H9 (cell line): ENCODE measurements around the gene GABBR2. TPM values are rescaled to one million over a fixed set of nuclear protein-coding genes. Genes with fewer than 3 reads are reported as not detected.

Source experiments
- DNase-seq: peaks from one replicate; pipeline ENCODE4 v3.0.0-alpha.2; 2017
- H2AFZ ChIP-seq: one replicate; pipeline ENCODE4 v1.6.1; 2013; ENCODE audit warnings: mild to moderate bottlenecking, low read length, control low read depth, moderate library complexity
- H2AK5ac ChIP-seq: 2 replicates; pipeline ENCODE4 v1.6.1; 2013; ENCODE audit warnings: low read length, control low read depth, mixed read lengths; ENCODE audit not compliant: insufficient read length
- H2BK120ac ChIP-seq: one replicate; pipeline ENCODE4 v1.6.1; 2013; ENCODE audit warnings: low read depth, mild to moderate bottlenecking, low read length, control low read depth, inconsistent platforms; ENCODE audit not compliant: poor library complexity, severe bottlenecking
- H2BK12ac ChIP-seq: 2 replicates; pipeline ENCODE4 v1.6.1; 2013; ENCODE audit warnings: low read length, control low read depth, mixed read lengths, low read depth; ENCODE audit not compliant: insufficient read length
- H2BK15ac ChIP-seq: 2 replicates; pipeline ENCODE4 v1.6.1; 2013; ENCODE audit warnings: low read depth, low read length, control low read depth
- H2BK20ac ChIP-seq: one replicate; pipeline ENCODE4 v1.6.1; 2013; ENCODE audit warnings: low read depth, mild to moderate bottlenecking, low read length, control low read depth, inconsistent platforms; ENCODE audit not compliant: poor library complexity, severe bottlenecking
- H2BK5ac ChIP-seq: 2 replicates; pipeline ENCODE4 v1.6.1; 2013; ENCODE audit warnings: low read length, control low read depth, mixed read lengths; ENCODE audit not compliant: insufficient read length
- H3K14ac ChIP-seq: 2 replicates; pipeline ENCODE4 v1.6.1; 2013; ENCODE audit warnings: low read length, control low read depth; ENCODE audit not compliant: insufficient read depth
- H3K18ac ChIP-seq: 2 replicates; pipeline ENCODE4 v1.6.1; 2013; ENCODE audit warnings: low read depth, mild to moderate bottlenecking, mixed read lengths, low read length, control low read depth; ENCODE audit not compliant: insufficient read length
- H3K23ac ChIP-seq: 2 replicates; pipeline ENCODE4 v1.6.1; 2013; ENCODE audit warnings: low read length, control low read depth, mixed read lengths, low read depth; ENCODE audit not compliant: insufficient read length
- H3K23me2 ChIP-seq: 2 replicates; pipeline ENCODE4 v1.6.1; 2013; ENCODE audit warnings: low read depth, mild to moderate bottlenecking, mixed read lengths, low read length, control low read depth; ENCODE audit not compliant: insufficient read length, poor library complexity, severe bottlenecking
- H3K27ac ChIP-seq: 2 replicates; pipeline ENCODE4 v1.5.1; 2013; ENCODE audit warnings: low read length, control low read depth, mixed read lengths, low read depth; ENCODE audit not compliant: insufficient read length
- H3K27me3 ChIP-seq: 2 replicates; pipeline ENCODE4 v1.6.1; 2013; ENCODE audit warnings: low read length, control low read depth, inconsistent platforms; ENCODE audit not compliant: insufficient read depth
- H3K4ac ChIP-seq: 2 replicates; pipeline ENCODE4 v1.6.1; 2013; ENCODE audit warnings: low read depth, mild to moderate bottlenecking, control low read depth, inconsistent platforms, low read length, moderate library complexity
- H3K4me1 ChIP-seq: 2 replicates; pipeline ENCODE4 v1.6.1; 2013; ENCODE audit warnings: low read length, control low read depth, inconsistent platforms; ENCODE audit not compliant: insufficient read depth
- H3K4me2 ChIP-seq: 2 replicates; pipeline ENCODE4 v1.6.1; 2013; ENCODE audit warnings: low read length, control low read depth, mixed read lengths; ENCODE audit not compliant: insufficient read length, insufficient read depth
- H3K56ac ChIP-seq: 2 replicates; pipeline ENCODE4 v1.6.1; 2013; ENCODE audit warnings: low read depth, mild to moderate bottlenecking, mixed read lengths, low read length, control low read depth; ENCODE audit not compliant: insufficient read length
- H3K79me1 ChIP-seq: 2 replicates; pipeline ENCODE4 v1.6.1; 2013; ENCODE audit warnings: low read depth, mild to moderate bottlenecking, moderate library complexity, low read length, control low read depth, inconsistent platforms; ENCODE audit not compliant: insufficient read depth, poor library complexity, severe bottlenecking
- H3K79me2 ChIP-seq: 2 replicates; pipeline ENCODE4 v1.6.1; 2013; ENCODE audit warnings: low read length, control low read depth, inconsistent platforms; ENCODE audit not compliant: insufficient read depth
- H3K9ac ChIP-seq: 2 replicates; pipeline ENCODE4 v1.6.1; 2013; ENCODE audit warnings: low read length, control low read depth, mixed read lengths; ENCODE audit not compliant: insufficient read length; ENCODE audit errors: extremely low read depth
- H3K9me3 ChIP-seq: one replicate; pipeline ENCODE4 v1.6.1; 2013; ENCODE audit warnings: low read depth, low read length, inconsistent platforms; ENCODE audit not compliant: control insufficient read depth
- H3T11ph ChIP-seq: one replicate; pipeline ENCODE4 v1.6.1; 2013; ENCODE audit warnings: mild to moderate bottlenecking, low read length, control low read depth, inconsistent platforms
- H4K20me1 ChIP-seq: one replicate; pipeline ENCODE4 v1.6.1; 2013; ENCODE audit not compliant: control insufficient read depth, insufficient read length, insufficient read depth
- H4K5ac ChIP-seq: 2 replicates; pipeline ENCODE4 v1.6.1; 2013; ENCODE audit warnings: low read depth, mild to moderate bottlenecking, mixed read lengths, low read length, control low read depth; ENCODE audit not compliant: insufficient read length
- H4K8ac ChIP-seq: replicated peaks from 2 replicates; pipeline ENCODE4 v1.6.1; 2013; ENCODE audit warnings: low read length, control low read depth, mixed read lengths, low read depth; ENCODE audit not compliant: insufficient read length
- H4K91ac ChIP-seq: 2 replicates; pipeline ENCODE4 v1.6.1; 2013; ENCODE audit warnings: low read depth, mild to moderate bottlenecking, moderate library complexity, mixed read lengths, low read length, control low read depth; ENCODE audit not compliant: insufficient read length
- H3K27ac Mint-ChIP-seq, 3 experiments: 2 replicates in 2 of 3; 3 replicates in 1 of 3; pipeline ENCODE4 v1.8.0; 2020 to 2021; ENCODE audit warnings: mixed read lengths in 3 of 3, mild to moderate bottlenecking in 1 of 3, moderate library complexity in 1 of 3
- H3K27me3 Mint-ChIP-seq: 2 replicates; pipeline ENCODE4 v1.8.0; 2021; ENCODE audit warnings: low read depth, mild to moderate bottlenecking, moderate library complexity, mixed read lengths
- H3K36me3 Mint-ChIP-seq, 3 experiments: 2 replicates in 2 of 3; 3 replicates in 1 of 3; pipeline ENCODE4 v1.8.0; 2020 to 2021; ENCODE audit warnings: low read depth in 3 of 3, mixed read lengths in 3 of 3; ENCODE audit not compliant: insufficient read depth in 1 of 3
- H3K4me1 Mint-ChIP-seq, 2 experiments: 2 replicates each; pipeline ENCODE4 v1.8.0; 2020; ENCODE audit warnings: mixed read lengths in 2 of 2
- H3K4me3 Mint-ChIP-seq, 2 experiments: 2 replicates in 1 of 2; 3 replicates in 1 of 2; pipeline ENCODE4 v1.8.0; 2020 to 2021; ENCODE audit warnings: mild to moderate bottlenecking in 2 of 2, mixed read lengths in 2 of 2, moderate library complexity in 1 of 2
- H3K9me3 Mint-ChIP-seq, 2 experiments: 2 replicates in 1 of 2; 3 replicates in 1 of 2; pipeline ENCODE4 v1.8.0; 2020; ENCODE audit warnings: mild to moderate bottlenecking in 2 of 2, mixed read lengths in 2 of 2, moderate library complexity in 1 of 2
- WGBS: extraction: QIAGEN DNeasy Blood & Tissue Kit; methylation state at CpG from one replicate; pipeline ENCODE4 v1.1.7; 2013; ENCODE audit warnings: missing lambda C conversion rate, low lambda C conversion rate, mixed read lengths; ENCODE audit not compliant: insufficient read length; ENCODE audit errors: extremely low coverage; 5-methylcytosine and 5-hydroxymethylcytosine counted together
- total RNA-seq: library from RNA; stranded (reverse); gene quantifications from 2 replicates; pipeline ENCODE4 v1.2.1, GENCODE V29; 2021
- TF ChIP-seq, protein P1 (sequence below): fragments of 200-600 bp; sonication (generic); conservative IDR thresholded peaks from 3 replicates; pipeline ENCODE4 v1.8.0; 2021; ENCODE audit warnings: antibody characterized with exemption, mild to moderate bottlenecking

The GABBR2 gene
- total RNA-seq, 1 experiment from 2014 or later: 0.66 TPM

DNA sequence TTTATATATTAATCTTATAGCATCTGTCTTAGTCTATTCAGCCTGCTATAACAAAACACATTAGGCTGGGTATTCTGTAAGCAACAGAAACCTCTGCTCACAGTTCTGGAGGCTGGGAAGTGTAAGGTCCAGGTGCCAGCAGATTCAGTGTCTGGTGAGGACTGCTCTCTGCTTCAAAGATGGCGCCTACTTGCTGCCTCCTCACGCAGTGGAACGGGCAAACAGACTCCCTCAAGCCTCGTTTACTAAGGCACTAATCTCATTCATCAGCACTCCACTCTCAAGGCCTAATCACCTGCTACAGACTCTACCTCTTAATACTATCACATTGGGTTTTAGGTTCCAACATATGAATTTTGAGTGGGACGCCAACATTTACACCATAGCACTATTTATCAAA, 448.1 kb downstream of the GABBR2 start:
- Histone ChIP-seq H4K91ac (no peak overlapping the region), H2BK120ac (no peak overlapping the region), H2AFZ (no peak overlapping the region), H2BK20ac (no peak overlapping the region), H4K20me1 (no peaks in the 10 kb centered on the region), H2AK5ac (no peak overlapping the region), H3K79me2 (no peaks in the 10 kb centered on the region), H2BK12ac (no peak overlapping the region), H3T11ph (no peak overlapping the region), H2BK15ac (no peak overlapping the region), H3K18ac (no peak overlapping the region), H3K79me1 (no peaks in the 10 kb centered on the region), H3K14ac (no peak overlapping the region), H4K5ac (no peak overlapping the region), H3K9me3 (no peaks in the 10 kb centered on the region), H4K8ac (no peak overlapping the region), H3K27me3 (no peaks in the 10 kb centered on the region), H3K27ac (no peak overlapping the region), H3K4me1 (peaks cover 2% of the 10 kb centered on the region; the same call in 1 of the 2 replicates), H3K9ac (no peak overlapping the region), H3K23ac (no peak overlapping the region), H3K56ac (no peak overlapping the region), H3K23me2 (peaks cover 4% of the 10 kb centered on the region), H3K4me2 (no peak overlapping the region), H3K4ac (no peak overlapping the region), H2BK5ac (no peak overlapping the region)
- DNase-seq: no peak
- no CpG with 5 or more reads among the region's 5 CpGs for whole genome bisulfite sequencing
- no peaks in the 10 kb centered on the region for H3K27me3 Mint-ChIP-seq
- no peak overlapping the region for H3K27ac Mint-ChIP-seq
- H3K4me1 Mint-ChIP-seq: peaks cover 15 to 25% of the 10 kb centered on the region in 2 experiments
- H3K9me3 Mint-ChIP-seq: no peaks in the 10 kb centered on the region
- TF ChIP-seq, protein P1, sequence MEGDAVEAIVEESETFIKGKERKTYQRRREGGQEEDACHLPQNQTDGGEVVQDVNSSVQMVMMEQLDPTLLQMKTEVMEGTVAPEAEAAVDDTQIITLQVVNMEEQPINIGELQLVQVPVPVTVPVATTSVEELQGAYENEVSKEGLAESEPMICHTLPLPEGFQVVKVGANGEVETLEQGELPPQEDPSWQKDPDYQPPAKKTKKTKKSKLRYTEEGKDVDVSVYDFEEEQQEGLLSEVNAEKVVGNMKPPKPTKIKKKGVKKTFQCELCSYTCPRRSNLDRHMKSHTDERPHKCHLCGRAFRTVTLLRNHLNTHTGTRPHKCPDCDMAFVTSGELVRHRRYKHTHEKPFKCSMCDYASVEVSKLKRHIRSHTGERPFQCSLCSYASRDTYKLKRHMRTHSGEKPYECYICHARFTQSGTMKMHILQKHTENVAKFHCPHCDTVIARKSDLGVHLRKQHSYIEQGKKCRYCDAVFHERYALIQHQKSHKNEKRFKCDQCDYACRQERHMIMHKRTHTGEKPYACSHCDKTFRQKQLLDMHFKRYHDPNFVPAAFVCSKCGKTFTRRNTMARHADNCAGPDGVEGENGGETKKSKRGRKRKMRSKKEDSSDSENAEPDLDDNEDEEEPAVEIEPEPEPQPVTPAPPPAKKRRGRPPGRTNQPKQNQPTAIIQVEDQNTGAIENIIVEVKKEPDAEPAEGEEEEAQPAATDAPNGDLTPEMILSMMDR: no peak
- H3K4me3 Mint-ChIP-seq: no peak overlapping the region
- no peaks in the 10 kb centered on the region for H3K36me3 Mint-ChIP-seq
